Endothelial cell of umbilical vein (primary cell): ENCODE results near the gene TNRC6C. TPM values are rescaled to one million over a fixed set of nuclear protein-coding genes. Genes with fewer than 3 reads are reported as not detected.

ENCODE experiments used
- BruUV-seq: library from RNA; stranded (reverse); fragments of 400-500 nt; replicated peaks from 2 replicates; lab custom pipeline; 2021; lab: Mats Ljungman, UMichigan
- CTCF ChIA-PET: fragments of 300-600, 350-600 bp; sonication (Branson Sonifier 250); formaldehyde crosslinking; loops from one replicate; lab custom pipeline; 2021; ENCODE audit warnings: antibody characterized with exemption, inconsistent platforms; lab: Charles Lee
- POLR2A ChIA-PET: fragments of 300-600, 350-600 bp; sonication (Branson Sonifier 250); formaldehyde crosslinking; loops from one replicate; lab custom pipeline; 2021; ENCODE audit warnings: antibody characterized with exemption, inconsistent platforms; lab: Charles Lee
- DNase-seq: peaks from one replicate; pipeline ENCODE4 v3.0.0-alpha.2; 2011; ENCODE audit warnings: low read depth, low spot score
- FAIRE-seq: peaks from 2 replicates; lab custom pipeline; 2011; peaks lifted over from hg19 to GRCh38; lab: Jason Lieb, UNC
- H2AFZ ChIP-seq: 2 replicates; pipeline ENCODE4 v1.6.0; 2012; ENCODE audit warnings: low read depth, low read length, control low read depth, inconsistent platforms
- H3K27ac ChIP-seq: 2 replicates; pipeline ENCODE4 v1.5.1; 2011; ENCODE audit warnings: low read depth, mild to moderate bottlenecking, control low read depth, low read length, moderate library complexity; ENCODE audit not compliant: insufficient read depth
- H3K27me3 ChIP-seq, 2 experiments: 2 replicates each; pipeline versions ENCODE4 v1.6.0 to v1.6.1; 2011; ENCODE audit warnings: low read length in 2 of 2, mixed read lengths in 1 of 2; ENCODE audit not compliant: control insufficient read depth in 2 of 2, insufficient read depth in 2 of 2
- H3K36me3 ChIP-seq, 2 experiments: 2 replicates in 1 of 2; 3 replicates in 1 of 2; pipeline ENCODE4 v1.5.1; 2011; ENCODE audit warnings: low read length in 2 of 2, mild to moderate bottlenecking in 1 of 2, moderate library complexity in 1 of 2; ENCODE audit not compliant: control insufficient read depth in 2 of 2, insufficient read depth in 2 of 2; ENCODE audit errors: extremely low read depth in 1 of 2
- H3K4me1 ChIP-seq: 3 replicates; pipeline ENCODE4 v1.5.1; 2011; ENCODE audit warnings: mild to moderate bottlenecking, low read length; ENCODE audit not compliant: control insufficient read depth, insufficient read depth; ENCODE audit errors: extremely low read depth
- H3K4me2 ChIP-seq: 2 replicates; pipeline ENCODE4 v1.6.1; 2011; ENCODE audit warnings: low read length, control low read depth, mixed read lengths; ENCODE audit not compliant: insufficient read depth
- H3K4me3 ChIP-seq, 3 experiments: fragments of 200-600 bp in 1 of 3; sonication (generic), shearing (Covaris generic) in 1 of 3; replicated peaks in 1 of 3; 2 replicates each; pipeline ENCODE4 v1.5.1; 2011 to 2016; ENCODE audit warnings: control low read depth in 3 of 3, low read length in 3 of 3, mild to moderate bottlenecking in 2 of 3, inconsistent platforms in 1 of 3, low read depth in 1 of 3, moderate library complexity in 1 of 3; ENCODE audit not compliant: insufficient read depth in 1 of 3
- H3K79me2 ChIP-seq: 2 replicates; pipeline ENCODE4 v1.6.0; 2012; ENCODE audit warnings: low read length, inconsistent platforms; ENCODE audit not compliant: control insufficient read depth, insufficient read depth
- H3K9ac ChIP-seq: replicated peaks from 2 replicates; pipeline ENCODE3; 2011; ENCODE audit warnings: low read length, control low read depth; ENCODE audit not compliant: insufficient read depth; ENCODE audit errors: extremely low read depth
- H3K9me1 ChIP-seq: replicated peaks from 3 replicates; pipeline ENCODE4 v1.6.0; 2011; ENCODE audit warnings: mild to moderate bottlenecking, low read length; ENCODE audit not compliant: control insufficient read depth, insufficient read depth; ENCODE audit errors: extremely low read depth
- H3K9me3 ChIP-seq: replicated peaks from 2 replicates; pipeline ENCODE4 v1.5.1; 2012; ENCODE audit warnings: low read length, inconsistent platforms; ENCODE audit not compliant: control insufficient read depth, insufficient read depth
- H4K20me1 ChIP-seq: replicated peaks from 2 replicates; pipeline ENCODE3; 2011; ENCODE audit warnings: mild to moderate bottlenecking, low read length; ENCODE audit not compliant: control insufficient read depth, insufficient read depth; ENCODE audit errors: extremely low read depth
- EZH2 ChIP-seq: IDR thresholded peaks from 2 replicates; pipeline ENCODE4 v1.6.1; 2012; ENCODE audit warnings: borderline replicate concordance, low read depth, mild to moderate bottlenecking, moderate library complexity, low read length, inconsistent platforms; ENCODE audit not compliant: severe bottlenecking
- FOS ChIP-seq: IDR thresholded peaks from 2 replicates; pipeline ENCODE4 v1.6.1; 2011; ENCODE audit warnings: mild to moderate bottlenecking, low read length, moderate library complexity, borderline replicate concordance; ENCODE audit not compliant: insufficient read depth
- GATA2 ChIP-seq: IDR thresholded peaks from 2 replicates; pipeline ENCODE4 v1.7.0; 2011; ENCODE audit warnings: low read depth, mild to moderate bottlenecking, moderate library complexity, mixed read lengths, low read length; ENCODE audit not compliant: insufficient read length, insufficient read depth
- JUN ChIP-seq: IDR thresholded peaks from 2 replicates; pipeline ENCODE4 v1.6.1; 2011; ENCODE audit warnings: borderline replicate concordance, low read depth; ENCODE audit not compliant: insufficient read length, insufficient read depth
- MAX ChIP-seq: IDR thresholded peaks from 2 replicates; pipeline ENCODE4 v1.6.1; 2011; ENCODE audit not compliant: insufficient read depth, insufficient read length
- MYC ChIP-seq: IDR thresholded peaks from one replicate; pipeline ENCODE4 v1.6.1; 2011; ENCODE audit warnings: mild to moderate bottlenecking, low read depth, low read length
- POLR2A ChIP-seq: IDR thresholded peaks from 2 replicates; pipeline ENCODE4 v1.6.1; 2012; ENCODE audit warnings: low read depth, mild to moderate bottlenecking, control low read depth, low read length
- POLR2AphosphoS5 ChIP-seq: IDR thresholded peaks from 2 replicates; pipeline ENCODE4 v1.6.1; 2012; ENCODE audit warnings: low read depth, mild to moderate bottlenecking, control low read depth, low read length, moderate library complexity; ENCODE audit not compliant: insufficient read depth
- dilution Hi-C: fragments of 300-500 bp; cut with MboI; formaldehyde crosslinking; loops from one replicate; pipeline ENCODE4 v1.15.0; 2019; ENCODE audit warnings: low sequenced_read_pairs; ENCODE audit not compliant: extremely low pct_ligation_motif_present
- intact Hi-C: fragments of 100-400 bp; cut with micrococcal nuclease; formaldehyde crosslinking; loops from one replicate; pipeline ENCODE4 v1.10.0; 2022
- polyA plus RNA-seq, 4 experiments: library from polyadenylated mRNA; depleted of rRNA in 3 of 4; stranded (reverse) in 3 of 4; unstranded in 1 of 4; fragments of >200 nt; gene quantifications; 2 replicates each; pipeline versions ENCODE4 v1.2.1 to v1.2.3, GENCODE V29; 2011 to 2012; ENCODE audit warnings: missing spikeins in 1 of 4
- total RNA-seq: library from RNA; stranded (reverse); gene quantifications from 2 replicates; pipeline ENCODE4 v1.2.3, GENCODE V29; 2021
- TF ChIP-seq, protein P1 (sequence below), 2 donors: IDR thresholded peaks; 1 replicate in 1 of 2; 2 replicates in 1 of 2; pipeline ENCODE4 v1.5.1; 2011; ENCODE audit warnings: low read length in 2 of 2, mild to moderate bottlenecking in 2 of 2, moderate library complexity in 2 of 2, control low read depth in 1 of 2, inconsistent platforms in 1 of 2, low read depth in 1 of 2; ENCODE audit not compliant: insufficient read depth in 1 of 2; ENCODE audit errors: extremely low read depth in 1 of 2

TNRC6C gene
- total and polyA plus RNA-seq, 2 donors (not counting 3 experiments of a cell fraction or from before 2014, with no cell fraction given) = 2.1 to 17.5 TPM

- FAIRE-seq = no peak
- ChIA-PET CTCF (interaction anchor here (0.6 to 2.5 kb wide), 6 partner anchors 10 to 163 kb away, joined by 3 to 11 read pairs (median 4); no protein-coding TSS in a partner anchor), POLR2A (interaction anchor here (0.6 to 0.7 kb wide), 2 partner anchors 40 to 150 kb away, joined by 4 to 7 read pairs; partner anchors contain the start of gene TMC6)
- no peak for DNase-seq
- no peak overlapping the region for H3K9ac ChIP-seq
- no peaks in the 10 kb centered on the region for H3K4me1 ChIP-seq
- no peaks in the 10 kb centered on the region for H3K9me3 ChIP-seq
- H3K36me3 ChIP-seq = peaks cover 7 to 28% of the 10 kb centered on the region in 2 experiments
- dilution Hi-C loops (no loop called here), intact Hi-C loops (no loop called here)
- TF ChIP-seq POLR2AphosphoS5 = no peak
- TF ChIP-seq, protein P1, sequence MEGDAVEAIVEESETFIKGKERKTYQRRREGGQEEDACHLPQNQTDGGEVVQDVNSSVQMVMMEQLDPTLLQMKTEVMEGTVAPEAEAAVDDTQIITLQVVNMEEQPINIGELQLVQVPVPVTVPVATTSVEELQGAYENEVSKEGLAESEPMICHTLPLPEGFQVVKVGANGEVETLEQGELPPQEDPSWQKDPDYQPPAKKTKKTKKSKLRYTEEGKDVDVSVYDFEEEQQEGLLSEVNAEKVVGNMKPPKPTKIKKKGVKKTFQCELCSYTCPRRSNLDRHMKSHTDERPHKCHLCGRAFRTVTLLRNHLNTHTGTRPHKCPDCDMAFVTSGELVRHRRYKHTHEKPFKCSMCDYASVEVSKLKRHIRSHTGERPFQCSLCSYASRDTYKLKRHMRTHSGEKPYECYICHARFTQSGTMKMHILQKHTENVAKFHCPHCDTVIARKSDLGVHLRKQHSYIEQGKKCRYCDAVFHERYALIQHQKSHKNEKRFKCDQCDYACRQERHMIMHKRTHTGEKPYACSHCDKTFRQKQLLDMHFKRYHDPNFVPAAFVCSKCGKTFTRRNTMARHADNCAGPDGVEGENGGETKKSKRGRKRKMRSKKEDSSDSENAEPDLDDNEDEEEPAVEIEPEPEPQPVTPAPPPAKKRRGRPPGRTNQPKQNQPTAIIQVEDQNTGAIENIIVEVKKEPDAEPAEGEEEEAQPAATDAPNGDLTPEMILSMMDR (IDR thresholded peaks at IDR 0.05; ENCODE audit: extremely low read depth in 1 of 2, insufficient read depth in 1 of 2, low read depth in 1 of 2, low read length in 2 of 2) = no peak
- no peak for TF ChIP-seq GATA2
- no peak for TF ChIP-seq FOS
- no peak for TF ChIP-seq MYC
- TF ChIP-seq MAX = no peak
- no peak for TF ChIP-seq EZH2
- no peak for TF ChIP-seq JUN
- no peak for TF ChIP-seq POLR2A
- H3K79me2 ChIP-seq = no peaks in the 10 kb centered on the region
- H3K27me3 ChIP-seq = no peaks in the 10 kb centered on the region
- no TSS peak for BruUV-seq
- no peak overlapping the region for H3K4me2 ChIP-seq
- H4K20me1 ChIP-seq = no peaks in the 10 kb centered on the region
- H3K9me1 ChIP-seq = no peaks in the 10 kb centered on the region
- H3K27ac ChIP-seq = no peak overlapping the region
- H3K4me3 ChIP-seq = no peak overlapping the region
- no peak overlapping the region for H2AFZ ChIP-seq
Observed at GRCh38 chr17:78088529-78088928, 130.0 kb downstream of the TNRC6C start.
